Left lung (tissue), 10 donors: Measurements from ENCODE around the gene SELENOM. TPM values are rescaled to one million over a fixed set of nuclear protein-coding genes. Genes with fewer than 3 reads are reported as not detected.

Experiments used
- ATAC-seq: fragments of 200-7000 bp; cut with Tn5 transposase; one replicate; pipeline ENCODE4 v1.9.1; 2020; ENCODE audit warnings: moderate library complexity
- DNase-seq, 4 donors: peaks; one replicate each; pipeline ENCODE4 v3.0.0-alpha.2; 2013 to 2020
- H3K27ac ChIP-seq, 2 donors: fragments of 200-600 bp; sonication (generic) in 1 of 2; one replicate each; pipeline versions ENCODE4 v1.5.0 to v1.8.0; 2020 to 2021
- H3K27me3 ChIP-seq, 2 donors: fragments of 200-600 bp; sonication (generic) in 1 of 2; one replicate each; pipeline versions ENCODE4 v1.5.0 to v1.8.0; 2020 to 2021
- H3K36me3 ChIP-seq, 2 donors: fragments of 200-600 bp; sonication (generic) in 1 of 2; one replicate each; pipeline versions ENCODE4 v1.5.0 to v1.8.0; 2020 to 2021
- H3K4me1 ChIP-seq, 2 donors: fragments of 200-600 bp; one replicate each; pipeline ENCODE4 v1.8.0; 2021
- H3K4me3 ChIP-seq, 2 donors: fragments of 200-600 bp; sonication (generic) in 1 of 2; one replicate each; pipeline versions ENCODE4 v1.5.0 to v1.8.0; 2020 to 2021; ENCODE audit warnings: mild to moderate bottlenecking in 1 of 2
- H3K9me3 ChIP-seq, 2 donors: fragments of 200-600 bp; sonication (generic) in 1 of 2; one replicate each; pipeline versions ENCODE4 v1.5.0 to v1.8.0; 2020 to 2021
- CTCF ChIP-seq, 2 donors: fragments of 200-600 bp; sonication (generic) in 1 of 2; IDR thresholded peaks; one replicate each; pipeline versions ENCODE4 v1.5.0 to v1.8.0; 2021; ENCODE audit warnings: antibody characterized with exemption in 2 of 2
- intact Hi-C, 2 donors: fragments of 100-400 bp; cut with DNase I; formaldehyde crosslinking; loops; one replicate each; pipeline versions ENCODE4 v1.11.2 to v1.14.2; 2022
- polyA plus RNA-seq, 6 donors: library from polyadenylated mRNA; unstranded; fragments of 120-200 nt; gene quantifications; one replicate each; pipeline ENCODE4 v1.2.1, GENCODE V29; 2013; ENCODE audit not compliant: insufficient read length in 6 of 6
- total RNA-seq, 2 donors: library from RNA; stranded (reverse); fragmentation: NEBNext Ultra II Directional; extraction: Animal tissue kit (Norgen Biotek cat#: 25700); gene quantifications; one replicate each; pipeline ENCODE4 v1.2.1, GENCODE V29; 2021
- donor health status: DM: no; HTN: yes; CAD: no.
- donor health status: DM: no; HTN: no; CAD: no.

SELENOM gene
- total and polyA plus RNA-seq, 8 donors = 7.8 to 115 (median 13.7) TPM

GRCh38 chr22:31096657-31097279 is 10.6 kb downstream of the SELENOM start:
- Histone ChIP-seq H3K4me1 (no peaks in the 10 kb centered on the region), H3K9me3 (no peaks in the 10 kb centered on the region), H3K36me3 (peaks cover 0 to 94% of the 10 kb centered on the region in 2 donors), H3K4me3 (no peak overlapping the region), H3K27me3 (no peaks in the 10 kb centered on the region), H3K27ac (no peak overlapping the region)
- no peak for ATAC-seq
- TF ChIP-seq CTCF (IDR thresholded peaks at IDR 0.05) = no peak
- intact Hi-C loops = no loop called here
- DNase-seq = no peak

GRCh38 chr22:31095637-31096249 is 11.6 kb downstream of the SELENOM start:
- no peak for TF ChIP-seq CTCF (IDR thresholded peaks at IDR 0.05)
- Histone ChIP-seq H3K36me3 (peaks cover 0 to 96% of the 10 kb centered on the region in 2 donors), H3K27me3 (no peaks in the 10 kb centered on the region), H3K9me3 (no peaks in the 10 kb centered on the region), H3K27ac (no peak overlapping the region), H3K4me3 (no peak overlapping the region), H3K4me1 (no peaks in the 10 kb centered on the region)
- ATAC-seq (no peak), DNase-seq (no peak)
- intact Hi-C loops = no loop called here

- DNase-seq (no peak), ATAC-seq (no peak)
- Histone ChIP-seq H3K27ac (no peak overlapping the region), H3K4me3 (no peak overlapping the region), H3K9me3 (no peaks in the 10 kb centered on the region), H3K27me3 (no peaks in the 10 kb centered on the region), H3K4me1 (no peaks in the 10 kb centered on the region), H3K36me3 (peaks cover 0 to 96% of the 10 kb centered on the region in 2 donors)
- intact Hi-C loops = no loop called here
- TF ChIP-seq CTCF (IDR thresholded peaks at IDR 0.05) = no peak
Measured at GRCh38 chr22:31094741-31095140, 12.6 kb downstream of the SELENOM start.

GRCh38 chr22:31094021-31094551 is 13.3 kb downstream of the SELENOM start:
- Histone ChIP-seq H3K36me3 (peaks cover 0 to 96% of the 10 kb centered on the region in 2 donors), H3K9me3 (no peaks in the 10 kb centered on the region), H3K4me3 (no peak overlapping the region), H3K4me1 (no peaks in the 10 kb centered on the region), H3K27ac (no peak overlapping the region), H3K27me3 (no peaks in the 10 kb centered on the region)
- no peak for TF ChIP-seq CTCF (IDR thresholded peaks at IDR 0.05)
- ATAC-seq = no peak
- DNase-seq = no peak
- intact Hi-C loops = no loop called here

GRCh38 chr22:31093086-31093850 is 14.1 kb downstream of the SELENOM start:
- no peak for TF ChIP-seq CTCF (IDR thresholded peaks at IDR 0.05)
- ATAC-seq (no peak), DNase-seq (peak in 1 of 4 donors; percentile 76)
- H3K27me3 ChIP-seq = no peaks in the 10 kb centered on the region
- H3K36me3 ChIP-seq = peaks cover 0 to 97% of the 10 kb centered on the region in 2 donors
- H3K27ac ChIP-seq = no peak overlapping the region
- intact Hi-C loops = no loop called here
- H3K9me3 ChIP-seq = no peaks in the 10 kb centered on the region
- H3K4me3 ChIP-seq = no peak overlapping the region
- no peaks in the 10 kb centered on the region for H3K4me1 ChIP-seq
